Measurements from ENCODE around the gene WDR86.

DNA sequence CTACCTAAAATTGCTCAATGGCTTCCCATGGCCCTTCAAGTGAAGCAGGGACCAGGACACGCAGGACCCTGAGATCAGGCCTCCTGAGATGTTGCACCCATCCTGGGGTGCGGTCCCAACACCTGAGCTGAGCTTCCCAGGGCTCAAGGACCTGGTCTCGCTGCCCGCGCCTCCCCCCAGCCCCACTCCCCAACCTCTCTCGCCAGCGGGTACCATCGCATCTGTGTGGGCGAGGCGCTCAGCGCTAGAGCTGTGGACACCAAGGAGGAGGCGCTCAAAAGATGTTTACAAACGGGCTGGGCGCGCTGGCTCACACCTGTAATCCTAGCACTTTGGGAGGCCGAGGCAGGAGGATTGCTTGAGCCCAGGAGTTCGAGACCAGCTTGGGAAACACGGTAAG is 37.5 kb upstream of the WDR86 start:
- no peak for TF ChIP-seq SP1 (IDR thresholded peaks at IDR 0.05)
- no peak for TF ChIP-seq BHLHE40 (IDR thresholded peaks at IDR 0.05; ENCODE audit: borderline replicate concordance)
- no peak for TF ChIP-seq FOXM1 (IDR thresholded peaks at IDR 0.05; ENCODE audit: borderline replicate concordance)
- TF ChIP-seq ARNT (IDR thresholded peaks at IDR 0.05), result no peak
- no peak for TF ChIP-seq ELF4 (IDR thresholded peaks at IDR 0.05)
- no peak for TF ChIP-seq HDGF (IDR thresholded peaks at IDR 0.05; ENCODE audit: borderline replicate concordance)
- no peak for TF ChIP-seq L3MBTL2 (conservative IDR thresholded peaks at IDR 0.05)
- TF ChIP-seq FOXK2 (IDR thresholded peaks at IDR 0.05), result no peak
- no peak for TF ChIP-seq SUZ12 (IDR thresholded peaks at IDR 0.05)
- no peak for TF ChIP-seq TARDBP (IDR thresholded peaks at IDR 0.05)
- no peak for TF ChIP-seq LEF1 (IDR thresholded peaks at IDR 0.05; ENCODE audit: borderline replicate concordance)
- no peak for TF ChIP-seq NFRKB (IDR thresholded peaks at IDR 0.05)
- no peak for TF ChIP-seq FOXA1 (IDR thresholded peaks at IDR 0.05)

All from HEK293T (cell line).